Measurements from ENCODE around the gene KIF20B. TPM values are rescaled to one million over a fixed set of nuclear protein-coding genes. Genes with fewer than 3 reads are reported as not detected.

Gene KIF20B
- total and polyA plus RNA-seq, 2 of the 8 experiments (the other 6 are each of a cell fraction or from before 2014, with no cell fraction given) = 4.5 to 72.0 TPM

DNA sequence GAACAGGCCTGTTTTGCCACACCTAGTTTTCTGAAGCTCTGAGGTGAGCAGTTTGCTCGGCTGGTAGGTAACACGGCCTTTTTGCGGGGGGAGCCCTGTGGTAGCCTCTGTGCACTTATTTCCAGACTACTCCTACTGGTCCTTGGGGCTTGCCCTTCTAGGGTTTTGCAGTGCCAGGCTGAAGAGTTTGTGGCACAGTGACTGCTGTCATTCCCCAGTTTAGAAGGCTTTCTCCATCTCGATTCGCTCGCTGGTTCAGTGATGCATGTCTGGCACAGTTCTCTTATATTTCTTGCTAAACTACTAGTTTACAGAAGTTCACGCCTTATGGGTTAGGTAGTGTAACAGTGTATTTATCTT is 711 bp downstream of the KIF20B start:
- no peak overlapping the region for H3K14ac ChIP-seq (ENCODE audit: insufficient read length)
- H3K27ac ChIP-seq (ENCODE audit: low read depth, low read length) = peak overlapping the region; percentile 87; the same call in 1 of the 2 replicates
- H3K4me3 ChIP-seq (ENCODE audit: extremely low read depth in 1 of 4, insufficient read depth in 2 of 4, low read depth in 3 of 4, low read length in 4 of 4) = peak overlapping the region; percentile 89 to 100 (median 100)
- no peak overlapping the region for H4K91ac ChIP-seq (replicated peaks; ENCODE audit: insufficient read length, low read length)
- DNase-seq (ENCODE audit: low read depth in 1 of 2, low spot score in 2 of 2) (no peak), FAIRE-seq (no peak)
- peaks cover 2 to 4% of the 10 kb centered on the region in 2 experiments for H4K20me1 ChIP-seq (replicated peaks in 1 of 2; ENCODE audit: control insufficient read depth in 1 of 2, insufficient read depth in 2 of 2, low read length in 2 of 2)
- H2BK120ac ChIP-seq (replicated peaks; ENCODE audit: low read depth, low read length) = no peak overlapping the region
- H2BK20ac ChIP-seq (ENCODE audit: low read length) = no peak overlapping the region
- CTCF ChIA-PET (ENCODE audit: partially characterized antibody) = no interaction called here
- peaks cover 0 to 8% (median 0%) of the 10 kb centered on the region in 4 experiments; a peak in 1 of 8 replicates for H3K36me3 ChIP-seq (ENCODE audit: control insufficient read depth in 2 of 4, insufficient read depth in 4 of 4, low read length in 3 of 4)
- H3K4ac ChIP-seq (replicated peaks; ENCODE audit: insufficient read length, low read depth, low read length) = no peak overlapping the region
- no peak overlapping the region for H2BK15ac ChIP-seq (ENCODE audit: low read length)
- peaks cover 2% of the 10 kb centered on the region for H3K23me2 ChIP-seq (ENCODE audit: low read depth, low read length)
- H2AK5ac ChIP-seq (ENCODE audit: low read depth, low read length) = no peak overlapping the region
- H3K27me3 ChIP-seq (replicated peaks in 1 of 4; ENCODE audit: control insufficient read depth in 3 of 4, extremely low read depth in 1 of 4, insufficient read depth in 3 of 4, low read length in 3 of 4) = no peaks in the 10 kb centered on the region
- H4K5ac ChIP-seq (ENCODE audit: insufficient read length, low read depth, low read length) = no peak overlapping the region
- peak overlapping the region; percentile 64 to 96 (median 92) for H3K9ac ChIP-seq (replicated peaks in 1 of 4; ENCODE audit: extremely low read depth in 1 of 4, low read depth in 3 of 4, low read length in 3 of 4)
- H3K18ac ChIP-seq (ENCODE audit: extremely low read depth, low read length) = no peak overlapping the region
- no peak overlapping the region for H2BK12ac ChIP-seq (ENCODE audit: low read depth, low read length)
- H3K23ac ChIP-seq (ENCODE audit: insufficient read length) = no peak overlapping the region
- H3K56ac ChIP-seq (replicated peaks; ENCODE audit: insufficient read length, low read depth, low read length) = no peak overlapping the region
- no peak overlapping the region for H4K8ac ChIP-seq (ENCODE audit: extremely low read depth, insufficient read depth, low read length)
- peaks cover 0 to 4% (median under 1%) of the 10 kb centered on the region in 4 experiments; a peak in 2 of 7 replicates for H3K4me1 ChIP-seq (replicated peaks in 1 of 4; ENCODE audit: control insufficient read depth in 3 of 4, insufficient read depth in 4 of 4, low read length in 3 of 4)
- 40% methylated on average over 7 of the region's 7 CpGs; no CpG with 5 or more reads in 1 of the 2 experiments for WGBS, 2 experiments (ENCODE audit: extremely low coverage in 1 of 2, insufficient coverage in 1 of 2, insufficient read length in 1 of 2, insufficient replicate concordance in 2 of 2, low coverage in 1 of 2, low lambda C conversion rate in 2 of 2, missing lambda C conversion rate in 1 of 2)
- TF ChIP-seq RXRA (IDR thresholded peaks at IDR 0.05; ENCODE audit: insufficient read depth, low read depth, low read length) (no peak), TEAD4 (IDR thresholded peaks at IDR 0.05; ENCODE audit: low read depth, low read length) (no peak), GTF2F1 (IDR thresholded peaks at IDR 0.05; ENCODE audit: borderline replicate concordance, low read depth, low read length) (no peak), SP1 (IDR thresholded peaks at IDR 0.05; ENCODE audit: low read depth, low read length) (no peak), NANOG (IDR thresholded peaks at IDR 0.05; ENCODE audit: insufficient read depth, low read depth, low read length, poor library complexity, severe bottlenecking) (no peak), CTBP2 (IDR thresholded peaks at IDR 0.05; ENCODE audit: borderline replicate concordance, insufficient read depth, insufficient read length, low read length) (no peak)
- H2AFZ ChIP-seq (ENCODE audit: low read length) = no peak overlapping the region
- no peak overlapping the region for H2BK5ac ChIP-seq (ENCODE audit: low read depth, low read length)
- POLR2A ChIA-PET (ENCODE audit: partially characterized antibody) = interaction anchor here (1.4 to 2.1 kb wide), 10 partner anchors 9 to 236 kb away, joined by 4 to 36 read pairs (median 7); partner anchors contain the start of gene SLC16A12
- H3K4me2 ChIP-seq (ENCODE audit: insufficient read depth in 1 of 2, low read depth in 2 of 2, low read length in 2 of 2) = peak overlapping the region; percentile 83 to 88
- peaks cover 13 to 57% of the 10 kb centered on the region in 2 experiments for H3K79me2 ChIP-seq (ENCODE audit: control insufficient read depth in 1 of 2, insufficient read depth in 2 of 2, low read length in 2 of 2)
- no peaks in the 10 kb centered on the region for H3K9me3 ChIP-seq (ENCODE audit: insufficient read depth in 2 of 2, low read depth in 1 of 2, low read length in 1 of 2)
- H3K79me1 ChIP-seq (ENCODE audit: low read depth, low read length) = no peaks in the 10 kb centered on the region
